Thyroid gland (tissue), 4 donors: ENCODE results near the gene PTPRG.

Experiments
- POLR2A ChIP-seq, 2 donors: fragments of 450-650 bp; IDR thresholded peaks; one replicate each; pipeline ENCODE4 v1.6.1; 2017; ENCODE audit warnings: antibody characterized with exemption in 2 of 2, mild to moderate bottlenecking in 2 of 2, moderate library complexity in 1 of 2
- TF ChIP-seq, protein P1 (sequence below), 6 experiments: fragments of 200-600 bp in 3 of 6; fragments of 450-650 bp in 3 of 6; sonication (generic) in 3 of 6; IDR thresholded peaks; one replicate each; pipeline ENCODE4 v1.5.1; 2016 to 2019; ENCODE audit warnings: antibody characterized with exemption in 6 of 6, mild to moderate bottlenecking in 2 of 6, inconsistent platforms in 1 of 6, moderate library complexity in 1 of 6

DNA sequence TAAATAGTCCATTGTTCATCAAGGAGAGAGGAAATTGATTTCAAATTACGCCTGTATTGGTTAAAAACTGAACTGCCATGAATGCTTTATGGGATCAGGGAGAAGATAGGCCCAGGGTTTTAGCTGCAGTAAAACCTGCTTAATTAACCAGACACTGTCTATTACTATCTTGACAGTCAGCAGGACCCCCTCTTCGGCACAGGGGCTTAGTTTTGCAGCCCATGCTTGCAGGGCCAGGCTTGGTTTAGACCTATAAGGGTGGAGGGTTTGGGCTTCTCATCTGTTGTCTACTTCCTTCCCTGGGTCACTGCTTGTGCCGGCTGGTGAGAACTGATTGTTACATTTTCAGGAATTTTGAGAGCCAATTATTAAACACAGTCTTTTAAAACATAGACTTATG is 41.1 kb downstream of the PTPRG start:
- TF ChIP-seq, protein P1, sequence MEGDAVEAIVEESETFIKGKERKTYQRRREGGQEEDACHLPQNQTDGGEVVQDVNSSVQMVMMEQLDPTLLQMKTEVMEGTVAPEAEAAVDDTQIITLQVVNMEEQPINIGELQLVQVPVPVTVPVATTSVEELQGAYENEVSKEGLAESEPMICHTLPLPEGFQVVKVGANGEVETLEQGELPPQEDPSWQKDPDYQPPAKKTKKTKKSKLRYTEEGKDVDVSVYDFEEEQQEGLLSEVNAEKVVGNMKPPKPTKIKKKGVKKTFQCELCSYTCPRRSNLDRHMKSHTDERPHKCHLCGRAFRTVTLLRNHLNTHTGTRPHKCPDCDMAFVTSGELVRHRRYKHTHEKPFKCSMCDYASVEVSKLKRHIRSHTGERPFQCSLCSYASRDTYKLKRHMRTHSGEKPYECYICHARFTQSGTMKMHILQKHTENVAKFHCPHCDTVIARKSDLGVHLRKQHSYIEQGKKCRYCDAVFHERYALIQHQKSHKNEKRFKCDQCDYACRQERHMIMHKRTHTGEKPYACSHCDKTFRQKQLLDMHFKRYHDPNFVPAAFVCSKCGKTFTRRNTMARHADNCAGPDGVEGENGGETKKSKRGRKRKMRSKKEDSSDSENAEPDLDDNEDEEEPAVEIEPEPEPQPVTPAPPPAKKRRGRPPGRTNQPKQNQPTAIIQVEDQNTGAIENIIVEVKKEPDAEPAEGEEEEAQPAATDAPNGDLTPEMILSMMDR (IDR thresholded peaks at IDR 0.05), result no peak
- TF ChIP-seq POLR2A (IDR thresholded peaks at IDR 0.05), result no peak
